OCI-LY3 (cell line): ENCODE results near the gene GRIN2A.

Experiments
- CTCF ChIP-seq: fragments of 200-600, 300-600 bp; sonication (generic); IDR thresholded peaks from 2 replicates; pipeline ENCODE4 v1.5.1; 2014; ENCODE audit warnings: antibody characterized with exemption, low read length, low read depth
- EZH2phosphoT487 ChIP-seq: fragments of 200-600 bp; shearing (Covaris generic); IDR thresholded peaks from 2 replicates; pipeline ENCODE4 v1.6.1; 2018; ENCODE audit warnings: antibody characterized with exemption, mixed run types, low read depth

- no peak for TF ChIP-seq CTCF
- TF ChIP-seq EZH2phosphoT487 = no peak
Measured at GRCh38 chr16:9852003-9852402, 330.2 kb downstream of the GRIN2A start.
